ENCODE results near the gene PKMYT1. TPM values are rescaled to one million over a fixed set of nuclear protein-coding genes. Genes with fewer than 3 reads are reported as not detected.
A peak's percentile ranks its signal among the peaks of the same experiment; 100 is the strongest.

The PKMYT1 gene
- total and polyA plus RNA-seq, 2 experiments from 2014 or later = 28.1 to 30.6 TPM

DNA sequence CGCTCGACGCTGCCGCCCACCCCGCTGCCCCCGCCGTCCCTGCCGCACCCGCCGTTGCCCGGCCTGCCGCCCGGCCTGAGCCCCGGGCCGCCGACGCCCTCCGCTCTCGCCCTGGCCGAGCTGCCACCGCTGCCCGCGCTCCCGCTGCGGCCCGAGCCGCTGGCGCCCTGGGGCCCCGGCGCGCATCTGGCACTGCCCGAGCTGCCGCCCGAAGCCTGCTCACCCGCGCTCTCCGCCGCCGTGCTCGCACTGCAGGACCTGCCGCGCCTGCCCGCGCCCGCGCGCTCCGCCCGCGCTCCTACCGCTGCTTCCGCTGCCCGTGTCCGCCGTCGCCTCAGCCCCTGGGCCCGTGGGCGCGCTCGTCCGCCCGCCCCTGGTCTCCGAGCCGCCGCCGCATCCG is 24.1 kb upstream of the PKMYT1 start:
- H3K4me1 ChIP-seq (ENCODE audit: low read depth) = peaks cover 41% of the 10 kb centered on the region
- H3K4me3 ChIP-seq = peak overlapping the region; percentile 65
- no peaks in the 10 kb centered on the region for H3K27me3 ChIP-seq
- H3K9me3 ChIP-seq (ENCODE audit: low read depth) = no peaks in the 10 kb centered on the region
- no peak for TF ChIP-seq CTCF (IDR thresholded peaks at IDR 0.05; ENCODE audit: low read depth, low read length)
- peak in 1 of 2 donors; percentile 64 for DNase-seq (ENCODE audit: low read depth in 1 of 2, low spot score in 1 of 2)
- no peak overlapping the region for H3K27ac ChIP-seq
- H3K36me3 ChIP-seq = no peaks in the 10 kb centered on the region

- Histone ChIP-seq H3K36me3 (no peaks in the 10 kb centered on the region), H3K4me1 (ENCODE audit: low read depth) (peaks cover 35% of the 10 kb centered on the region), H3K27ac (no peak overlapping the region), H3K27me3 (no peaks in the 10 kb centered on the region), H3K4me3 (no peak overlapping the region), H3K9me3 (ENCODE audit: low read depth) (no peaks in the 10 kb centered on the region)
- DNase-seq (ENCODE audit: low read depth in 1 of 2, low spot score in 1 of 2) = peak; percentile 99
- TF ChIP-seq CTCF (IDR thresholded peaks at IDR 0.05; ENCODE audit: low read depth, low read length) = peak; percentile 42
These were observed 23.5 kb upstream of the PKMYT1 start for GRCh38 chr16:3003582-3004270.

GRCh38 chr16:3001316-3001715 is 21.1 kb upstream of the PKMYT1 start:
- Histone ChIP-seq H3K4me1 (ENCODE audit: low read depth) (peaks cover 12% of the 10 kb centered on the region), H3K27me3 (no peaks in the 10 kb centered on the region)

GRCh38 chr16:3000540-3000939 is 20.3 kb upstream of the PKMYT1 start:
- Histone ChIP-seq H3K9me3 (ENCODE audit: low read depth) (no peaks in the 10 kb centered on the region), H3K36me3 (no peaks in the 10 kb centered on the region), H3K27ac (no peak overlapping the region), H3K4me3 (no peak overlapping the region), H3K4me1 (ENCODE audit: low read depth) (peaks cover 4% of the 10 kb centered on the region), H3K27me3 (no peaks in the 10 kb centered on the region)
- no peak for TF ChIP-seq CTCF (IDR thresholded peaks at IDR 0.05; ENCODE audit: low read depth, low read length)
- no peak for DNase-seq (ENCODE audit: low read depth in 1 of 2, low spot score in 1 of 2)

More at GRCh38 chr16:3001316-3001715, 21.1 kb upstream of the PKMYT1 start:
- Histone ChIP-seq H3K9me3 (ENCODE audit: low read depth) (no peaks in the 10 kb centered on the region), H3K27ac (no peak overlapping the region), H3K36me3 (no peaks in the 10 kb centered on the region), H3K4me3 (no peak overlapping the region)
- no peak for DNase-seq (ENCODE audit: low read depth in 1 of 2, low spot score in 1 of 2)
- no peak for TF ChIP-seq CTCF (IDR thresholded peaks at IDR 0.05; ENCODE audit: low read depth, low read length)

- Histone ChIP-seq H3K27ac (no peak overlapping the region), H3K4me1 (ENCODE audit: low read depth) (peaks cover 2% of the 10 kb centered on the region), H3K9me3 (ENCODE audit: low read depth) (no peaks in the 10 kb centered on the region), H3K4me3 (no peak overlapping the region), H3K27me3 (no peaks in the 10 kb centered on the region), H3K36me3 (no peaks in the 10 kb centered on the region)
- DNase-seq (ENCODE audit: low read depth in 1 of 2, low spot score in 1 of 2) = no peak
- TF ChIP-seq CTCF (IDR thresholded peaks at IDR 0.05; ENCODE audit: low read depth, low read length) = no peak
These were observed 19.7 kb upstream of the PKMYT1 start for GRCh38 chr16:2999929-3000328.
